ENCODE data around the gene TGFBR2.

TGFBR2 gene

GRCh38 chr3:30691944-30692343, 85.5 kb downstream of the TGFBR2 start:
- TF ChIP-seq MAX (IDR thresholded peaks at IDR 0.05), result no peak
- no peak for TF ChIP-seq RAD21 (IDR thresholded peaks at IDR 0.05; ENCODE audit: low read depth)
- no peak for TF ChIP-seq YY1 (IDR thresholded peaks at IDR 0.05; ENCODE audit: low read depth)
- no peak for TF ChIP-seq USF1 (IDR thresholded peaks at IDR 0.05)
- no peak for TF ChIP-seq NFIC (IDR thresholded peaks at IDR 0.05)
- TF ChIP-seq TCF12 (IDR thresholded peaks at IDR 0.05; ENCODE audit: low read depth), result no peak
- TF ChIP-seq FOXM1 (IDR thresholded peaks at IDR 0.05; ENCODE audit: borderline replicate concordance, low read depth), result no peak
- no peak for TF ChIP-seq REST (IDR thresholded peaks at IDR 0.05; ENCODE audit: low read depth)
- TF ChIP-seq TEAD4 (IDR thresholded peaks at IDR 0.05), result no peak
- no peak for TF ChIP-seq EGR1 (IDR thresholded peaks at IDR 0.05)
- no peak for TF ChIP-seq TAF1 (IDR thresholded peaks at IDR 0.05; ENCODE audit: low read depth)
- no peak for TF ChIP-seq CREB1 (IDR thresholded peaks at IDR 0.05; ENCODE audit: low read depth)
- TF ChIP-seq ZBTB7A (IDR thresholded peaks at IDR 0.05; ENCODE audit: low read depth), result no peak
- TF ChIP-seq EP300 (IDR thresholded peaks at IDR 0.05; ENCODE audit: borderline replicate concordance), result no peak
- no peak for TF ChIP-seq CEBPB (IDR thresholded peaks at IDR 0.05)

GRCh38 chr3:30692498-30693130, 86.2 kb downstream of the TGFBR2 start:
- TF ChIP-seq CREB1 (IDR thresholded peaks at IDR 0.05; ENCODE audit: low read depth) (no peak), MAX (IDR thresholded peaks at IDR 0.05) (no peak), TEAD4 (IDR thresholded peaks at IDR 0.05) (no peak)

- TF ChIP-seq TCF12 (IDR thresholded peaks at IDR 0.05; ENCODE audit: low read depth) (no peak), REST (IDR thresholded peaks at IDR 0.05; ENCODE audit: low read depth) (no peak), YY1 (IDR thresholded peaks at IDR 0.05; ENCODE audit: low read depth) (no peak), TEAD4 (IDR thresholded peaks at IDR 0.05) (peak; percentile 45; the same call in 1 of the 2 replicates), USF1 (IDR thresholded peaks at IDR 0.05) (no peak), ZBTB7A (IDR thresholded peaks at IDR 0.05; ENCODE audit: low read depth) (no peak), MAX (IDR thresholded peaks at IDR 0.05) (no peak), CEBPB (IDR thresholded peaks at IDR 0.05) (no peak), EGR1 (IDR thresholded peaks at IDR 0.05) (no peak), EP300 (IDR thresholded peaks at IDR 0.05; ENCODE audit: borderline replicate concordance) (no peak), RAD21 (IDR thresholded peaks at IDR 0.05; ENCODE audit: low read depth) (peak; percentile 98), FOXM1 (IDR thresholded peaks at IDR 0.05; ENCODE audit: borderline replicate concordance, low read depth) (no peak)
Measured at GRCh38 chr3:30693470-30694120, 87.2 kb downstream of the TGFBR2 start.

GRCh38 chr3:30694148-30694547, 87.7 kb downstream of the TGFBR2 start:
- no peak for TF ChIP-seq REST (IDR thresholded peaks at IDR 0.05; ENCODE audit: low read depth)
- TF ChIP-seq FOXM1 (IDR thresholded peaks at IDR 0.05; ENCODE audit: borderline replicate concordance, low read depth), result no peak
- TF ChIP-seq NFIC (IDR thresholded peaks at IDR 0.05), result no peak
- no peak for TF ChIP-seq TCF12 (IDR thresholded peaks at IDR 0.05; ENCODE audit: low read depth)
- TF ChIP-seq RAD21 (IDR thresholded peaks at IDR 0.05; ENCODE audit: low read depth), result no peak
- no peak for TF ChIP-seq CREB1 (IDR thresholded peaks at IDR 0.05; ENCODE audit: low read depth)
- no peak for TF ChIP-seq TAF1 (IDR thresholded peaks at IDR 0.05; ENCODE audit: low read depth)
- TF ChIP-seq USF1 (IDR thresholded peaks at IDR 0.05), result no peak
